Neural cell (in vitro differentiated cells): ENCODE results near the gene GNG7. TPM values are rescaled to one million over a fixed set of nuclear protein-coding genes. Genes with fewer than 3 reads are reported as not detected.

Experiments
- H2AFZ ChIP-seq: fragments of 200-600, 300-800 bp; sonication (generic), shearing (Covaris generic); 2 replicates; pipeline ENCODE4 v1.6.0; 2014; ENCODE audit warnings: low read depth, mild to moderate bottlenecking, antibody characterized with exemption, low read length, moderate library complexity
- H3F3A ChIP-seq: fragments of 200-600 bp; shearing (Covaris generic); 2 replicates; pipeline ENCODE4 v1.6.1; 2016; ENCODE audit warnings: mild to moderate bottlenecking, moderate library complexity, mixed read lengths, antibody characterized with exemption, low read length; ENCODE audit not compliant: insufficient read depth, poor library complexity, severe bottlenecking
- H3K27ac ChIP-seq: fragments of 200-600, 300-800 bp; sonication (generic), shearing (Covaris generic); 2 replicates; pipeline ENCODE4 v1.5.1; 2014; ENCODE audit warnings: mild to moderate bottlenecking, low read length, moderate library complexity
- H3K27me3 ChIP-seq: fragments of 300-800, 200-600 bp; sonication (generic), shearing (Covaris generic); 2 replicates; pipeline ENCODE4 v1.6.0; 2014; ENCODE audit warnings: mild to moderate bottlenecking, low read depth, low read length, moderate library complexity; ENCODE audit not compliant: insufficient read depth
- H3K36me3 ChIP-seq: fragments of 300-800, 200-600 bp; sonication (generic), shearing (Covaris generic); 2 replicates; pipeline ENCODE4 v1.5.1; 2014; ENCODE audit warnings: mild to moderate bottlenecking, antibody characterized with exemption, low read length, moderate library complexity; ENCODE audit not compliant: insufficient read depth
- H3K4me2 ChIP-seq: fragments of 300-800, 200-600 bp; sonication (generic), shearing (Covaris generic); 2 replicates; pipeline ENCODE4 v1.6.0; 2014; ENCODE audit warnings: mild to moderate bottlenecking, low read length
- H3K4me3 ChIP-seq: fragments of 300-800, 200-600 bp; sonication (generic), shearing (Covaris generic); 2 replicates; pipeline ENCODE4 v1.5.1; 2014; ENCODE audit warnings: mild to moderate bottlenecking, low read length, moderate library complexity
- H3K79me2 ChIP-seq: fragments of 200-600 bp; shearing (Covaris generic); replicated peaks from 2 replicates; pipeline ENCODE4 v1.6.0; 2014; ENCODE audit warnings: mild to moderate bottlenecking, low read length, moderate library complexity; ENCODE audit not compliant: insufficient read depth
- H3K9ac ChIP-seq: fragments of 300-800, 200-600 bp; sonication (generic), shearing (Covaris generic); 2 replicates; pipeline ENCODE4 v1.6.1; 2016; ENCODE audit warnings: mild to moderate bottlenecking, low read length, mixed read lengths
- H3K9me2 ChIP-seq: fragments of 200-600 bp; shearing (Covaris generic); 2 replicates; pipeline ENCODE4 v1.6.1; 2016; ENCODE audit warnings: mild to moderate bottlenecking, low read length, mixed read lengths; ENCODE audit not compliant: insufficient read depth
- H3K9me3 ChIP-seq: fragments of 200-600, 300-800 bp; sonication (generic), shearing (Covaris generic); 2 replicates; pipeline ENCODE4 v1.6.1; 2016; ENCODE audit warnings: mild to moderate bottlenecking, mixed run types, low read length, moderate library complexity, mixed read lengths
- H4K20me1 ChIP-seq: fragments of 200-600 bp; shearing (Covaris generic); 2 replicates; pipeline ENCODE4 v1.6.1; 2016; ENCODE audit warnings: mild to moderate bottlenecking, mixed run types; ENCODE audit not compliant: insufficient read depth
- EP300 ChIP-seq: fragments of 450-650 bp; conservative IDR thresholded peaks from 2 replicates; pipeline ENCODE4 v1.6.1; 2014; ENCODE audit warnings: antibody characterized with exemption, mild to moderate bottlenecking, moderate library complexity; ENCODE audit not compliant: poor library complexity, severe bottlenecking
- EZH2 ChIP-seq: fragments of 200-600, 300-800 bp; shearing (Covaris generic), sonication (generic); IDR thresholded peaks from 2 replicates; pipeline ENCODE4 v1.6.1; 2014; ENCODE audit warnings: antibody characterized with exemption, low read length, borderline replicate concordance, mild to moderate bottlenecking; ENCODE audit not compliant: insufficient read depth, poor library complexity, severe bottlenecking
- MXI1 ChIP-seq: fragments of 450-650 bp; conservative IDR thresholded peaks from 2 replicates; pipeline ENCODE4 v1.6.1; 2014; ENCODE audit warnings: antibody characterized with exemption, mild to moderate bottlenecking; ENCODE audit not compliant: poor library complexity, severe bottlenecking
- POLR2AphosphoS5 ChIP-seq: IDR thresholded peaks from 2 replicates; pipeline ENCODE4 v1.6.1; 2012
- RAD21 ChIP-seq: fragments of 450-650 bp; conservative IDR thresholded peaks from 2 replicates; pipeline ENCODE4 v1.6.1; 2014; ENCODE audit warnings: antibody characterized with exemption, mild to moderate bottlenecking, moderate library complexity
- REST ChIP-seq: IDR thresholded peaks from 2 replicates; pipeline ENCODE4 v1.6.1; 2012; ENCODE audit warnings: borderline replicate concordance
- SMC3 ChIP-seq: fragments of 450-650 bp; conservative IDR thresholded peaks from 2 replicates; pipeline ENCODE4 v1.6.1; 2014; ENCODE audit warnings: antibody characterized with exemption, mild to moderate bottlenecking, moderate library complexity; ENCODE audit not compliant: poor library complexity
- TAF1 ChIP-seq: IDR thresholded peaks from 2 replicates; pipeline ENCODE4 v1.6.1; 2012; ENCODE audit warnings: low read depth
- polyA plus RNA-seq: library from polyadenylated mRNA; depleted of rRNA; stranded (reverse); fragments of >200 nt; gene quantifications from 2 replicates; pipeline ENCODE4 v1.2.3, GENCODE V29; 2014
- TF ChIP-seq, protein P1 (sequence below): fragments of 450-650 bp; IDR thresholded peaks from 2 replicates; pipeline ENCODE4 v1.5.1; 2014; ENCODE audit warnings: antibody characterized with exemption, mild to moderate bottlenecking, moderate library complexity; ENCODE audit not compliant: poor library complexity, severe bottlenecking

The GNG7 gene
- polyA plus RNA-seq, 1 donor from 2014 or later = 3.0 TPM

- H3F3A ChIP-seq = no peaks in the 10 kb centered on the region
- no peaks in the 10 kb centered on the region for H3K79me2 ChIP-seq
- H3K9me3 ChIP-seq = no peaks in the 10 kb centered on the region
- no peaks in the 10 kb centered on the region for H3K27me3 ChIP-seq
- no peaks in the 10 kb centered on the region for H4K20me1 ChIP-seq
- H3K9me2 ChIP-seq = no peaks in the 10 kb centered on the region
- H2AFZ ChIP-seq = no peak overlapping the region
- TF ChIP-seq TAF1 = no peak
- no peak for TF ChIP-seq SMC3
- no peak for TF ChIP-seq REST
- no peak for TF ChIP-seq POLR2AphosphoS5
- TF ChIP-seq EP300 = no peak
- no peak for TF ChIP-seq MXI1
- TF ChIP-seq, protein P1, sequence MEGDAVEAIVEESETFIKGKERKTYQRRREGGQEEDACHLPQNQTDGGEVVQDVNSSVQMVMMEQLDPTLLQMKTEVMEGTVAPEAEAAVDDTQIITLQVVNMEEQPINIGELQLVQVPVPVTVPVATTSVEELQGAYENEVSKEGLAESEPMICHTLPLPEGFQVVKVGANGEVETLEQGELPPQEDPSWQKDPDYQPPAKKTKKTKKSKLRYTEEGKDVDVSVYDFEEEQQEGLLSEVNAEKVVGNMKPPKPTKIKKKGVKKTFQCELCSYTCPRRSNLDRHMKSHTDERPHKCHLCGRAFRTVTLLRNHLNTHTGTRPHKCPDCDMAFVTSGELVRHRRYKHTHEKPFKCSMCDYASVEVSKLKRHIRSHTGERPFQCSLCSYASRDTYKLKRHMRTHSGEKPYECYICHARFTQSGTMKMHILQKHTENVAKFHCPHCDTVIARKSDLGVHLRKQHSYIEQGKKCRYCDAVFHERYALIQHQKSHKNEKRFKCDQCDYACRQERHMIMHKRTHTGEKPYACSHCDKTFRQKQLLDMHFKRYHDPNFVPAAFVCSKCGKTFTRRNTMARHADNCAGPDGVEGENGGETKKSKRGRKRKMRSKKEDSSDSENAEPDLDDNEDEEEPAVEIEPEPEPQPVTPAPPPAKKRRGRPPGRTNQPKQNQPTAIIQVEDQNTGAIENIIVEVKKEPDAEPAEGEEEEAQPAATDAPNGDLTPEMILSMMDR = no peak
- no peak for TF ChIP-seq EZH2
- no peak overlapping the region for H3K9ac ChIP-seq
- H3K36me3 ChIP-seq = no peaks in the 10 kb centered on the region
- no peak overlapping the region for H3K27ac ChIP-seq
- H3K4me2 ChIP-seq = no peak overlapping the region
- no peak overlapping the region for H3K4me3 ChIP-seq
Measured at GRCh38 chr19:2686360-2686759, 16.1 kb downstream of the GNG7 start.

- TF ChIP-seq TAF1 (no peak), MXI1 (no peak), SMC3 (no peak), EZH2 (no peak), POLR2AphosphoS5 (no peak), REST (no peak), EP300 (no peak), RAD21 (no peak)
- TF ChIP-seq, protein P1 = no peak
- Histone ChIP-seq H3K36me3 (no peaks in the 10 kb centered on the region), H3K9ac (no peak overlapping the region), H3F3A (no peaks in the 10 kb centered on the region), H3K9me3 (no peaks in the 10 kb centered on the region), H3K79me2 (no peaks in the 10 kb centered on the region), H2AFZ (no peak overlapping the region), H3K4me3 (no peak overlapping the region), H3K27me3 (no peaks in the 10 kb centered on the region), H3K4me2 (no peak overlapping the region), H3K9me2 (no peaks in the 10 kb centered on the region), H4K20me1 (no peaks in the 10 kb centered on the region), H3K27ac (no peak overlapping the region)
Measured at GRCh38 chr19:2685204-2685704, 17.2 kb downstream of the GNG7 start.
